Stomach (tissue), 9 donors: ENCODE measurements around the gene TLR7. TPM values are rescaled to one million over a fixed set of nuclear protein-coding genes. Genes with fewer than 3 reads are reported as not detected.

Experiments
- DNase-seq, 2 donors: peaks; one replicate each; pipeline versions ENCODE4 v3.0.0 to v3.0.0-alpha.2; 2013 to 2019
- H3K27ac ChIP-seq, 5 donors: fragments of 200-600 bp in 4 of 5; sonication (generic) in 4 of 5; one replicate each; pipeline ENCODE4 v1.5.1; 2013 to 2019; ENCODE audit warnings: mild to moderate bottlenecking in 1 of 5, moderate library complexity in 1 of 5
- H3K27me3 ChIP-seq, 3 donors: fragments of 200-600 bp; sonication (generic); one replicate each; pipeline ENCODE4 v1.5.1; 2017 to 2019; ENCODE audit warnings: mixed run types in 1 of 3
- H3K36me3 ChIP-seq, 4 donors: fragments of 200-600 bp; sonication (generic); 1 replicate in 3 of 4; 2 replicates in 1 of 4; pipeline ENCODE4 v1.5.1; 2016 to 2019
- H3K4me1 ChIP-seq, 4 donors: fragments of 200-600 bp; sonication (generic); one replicate each; pipeline ENCODE4 v1.5.1; 2016 to 2019
- H3K4me3 ChIP-seq, 4 donors: fragments of 200-600 bp; sonication (generic) in 3 of 4; one replicate each; pipeline ENCODE4 v1.5.1; 2016 to 2019; ENCODE audit warnings: mild to moderate bottlenecking in 1 of 4
- H3K9me3 ChIP-seq, 4 donors: fragments of 200-600 bp; sonication (generic); one replicate each; pipeline ENCODE4 v1.5.1; 2016 to 2019
- EP300 ChIP-seq: sonication (generic); formaldehyde crosslinking; IDR thresholded peaks from one replicate; pipeline ENCODE4 v1.6.1; 2017; ENCODE audit warnings: antibody characterized with exemption
- POLR2A ChIP-seq, 4 donors: fragments of 450-650 bp; IDR thresholded peaks; one replicate each; pipeline ENCODE4 v1.6.1; 2016; ENCODE audit warnings: antibody characterized with exemption in 4 of 4, control low read depth in 2 of 4, mild to moderate bottlenecking in 1 of 4, moderate library complexity in 1 of 4
- POLR2AphosphoS5 ChIP-seq, 3 donors: sonication (generic); formaldehyde crosslinking; IDR thresholded peaks; one replicate each; pipeline ENCODE4 v1.6.1; 2016; ENCODE audit warnings: antibody characterized with exemption in 3 of 3
- WGBS, 5 donors: extraction: QIAGEN DNeasy Blood & Tissue Kit in 3 of 5; methylation state at CpG; one replicate each; pipeline versions ENCODE4 v1.1.5 to v1.1.7; 2013 to 2018; 5-methylcytosine and 5-hydroxymethylcytosine counted together
- intact Hi-C: fragments of 100-400 bp; cut with DNase I; formaldehyde crosslinking; loops from one replicate; pipeline ENCODE4 v1.15.1; 2023; ENCODE audit warnings: low total_unique reads
- polyA plus RNA-seq, 3 donors: library from polyadenylated mRNA; stranded (reverse); fragments of 200-250 nt; gene quantifications; one replicate each; pipeline ENCODE4 v1.2.3, GENCODE V29; 2013
- total RNA-seq, 5 donors: library from RNA; depleted of rRNA; stranded (reverse); fragments of >200 nt; gene quantifications; one replicate each; pipeline versions ENCODE4 v1.1.0 to v1.2.3, GENCODE V29; 2014 to 2016
- TF ChIP-seq, protein P1 (sequence below), 7 experiments: fragments of 450-650 bp in 4 of 7; fragments of 200-600 bp in 3 of 7; sonication (generic) in 3 of 7; IDR thresholded peaks; one replicate each; pipeline ENCODE4 v1.5.1; 2016 to 2019; ENCODE audit warnings: antibody characterized with exemption in 7 of 7, control low read depth in 2 of 7, mild to moderate bottlenecking in 1 of 7
- donor health status: healthy with polysubstance abuse.
- donor health status: Bipolar disorder and iron deficiency.
- donor health status: healthy.

The TLR7 gene
- total and polyA plus RNA-seq, 8 donors: 0.08 to 1.2 (median 0.43) TPM; not detected in 2

DNA sequence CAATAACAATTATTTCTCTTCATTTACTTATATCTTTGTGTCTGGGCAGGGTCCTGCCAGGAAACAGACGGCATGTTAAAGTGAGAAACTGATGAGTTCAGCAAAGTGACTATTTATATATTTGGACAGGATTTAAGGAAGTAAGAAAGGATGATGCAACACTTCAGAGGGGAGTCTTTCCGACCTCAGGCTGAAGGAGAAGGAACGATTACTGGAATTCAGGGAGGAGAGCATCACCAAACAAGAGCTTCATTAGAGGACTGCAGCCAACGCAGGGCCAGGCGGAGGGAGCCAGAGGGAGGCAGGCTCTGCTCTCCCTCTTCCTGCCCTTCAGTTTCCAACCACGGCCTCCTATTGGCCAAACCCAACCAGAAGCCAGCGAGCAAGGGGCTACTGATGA, 1.5 kb upstream of the TLR7 start:
- no peaks in the 10 kb centered on the region for H3K36me3 ChIP-seq
- 68 to 82% (median 71%) methylated on average over 7 of the region's 7 CpGs for WGBS, 5 donors
- no peaks in the 10 kb centered on the region for H3K27me3 ChIP-seq
- DNase-seq: peak in 1 of 2 donors; percentile 33
- no peak overlapping the region for H3K27ac ChIP-seq
- no peaks in the 10 kb centered on the region for H3K4me1 ChIP-seq
- H3K9me3 ChIP-seq: peaks cover 0 to 24% (median 10%) of the 10 kb centered on the region in 4 donors
- intact Hi-C loops: no loop called here
- H3K4me3 ChIP-seq: no peak overlapping the region
- no peak for TF ChIP-seq EP300
- TF ChIP-seq, protein P1, sequence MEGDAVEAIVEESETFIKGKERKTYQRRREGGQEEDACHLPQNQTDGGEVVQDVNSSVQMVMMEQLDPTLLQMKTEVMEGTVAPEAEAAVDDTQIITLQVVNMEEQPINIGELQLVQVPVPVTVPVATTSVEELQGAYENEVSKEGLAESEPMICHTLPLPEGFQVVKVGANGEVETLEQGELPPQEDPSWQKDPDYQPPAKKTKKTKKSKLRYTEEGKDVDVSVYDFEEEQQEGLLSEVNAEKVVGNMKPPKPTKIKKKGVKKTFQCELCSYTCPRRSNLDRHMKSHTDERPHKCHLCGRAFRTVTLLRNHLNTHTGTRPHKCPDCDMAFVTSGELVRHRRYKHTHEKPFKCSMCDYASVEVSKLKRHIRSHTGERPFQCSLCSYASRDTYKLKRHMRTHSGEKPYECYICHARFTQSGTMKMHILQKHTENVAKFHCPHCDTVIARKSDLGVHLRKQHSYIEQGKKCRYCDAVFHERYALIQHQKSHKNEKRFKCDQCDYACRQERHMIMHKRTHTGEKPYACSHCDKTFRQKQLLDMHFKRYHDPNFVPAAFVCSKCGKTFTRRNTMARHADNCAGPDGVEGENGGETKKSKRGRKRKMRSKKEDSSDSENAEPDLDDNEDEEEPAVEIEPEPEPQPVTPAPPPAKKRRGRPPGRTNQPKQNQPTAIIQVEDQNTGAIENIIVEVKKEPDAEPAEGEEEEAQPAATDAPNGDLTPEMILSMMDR (IDR thresholded peaks at IDR 0.05): no peak
- TF ChIP-seq POLR2AphosphoS5 (IDR thresholded peaks at IDR 0.05): no peak
- no peak for TF ChIP-seq POLR2A (IDR thresholded peaks at IDR 0.05)

DNA sequence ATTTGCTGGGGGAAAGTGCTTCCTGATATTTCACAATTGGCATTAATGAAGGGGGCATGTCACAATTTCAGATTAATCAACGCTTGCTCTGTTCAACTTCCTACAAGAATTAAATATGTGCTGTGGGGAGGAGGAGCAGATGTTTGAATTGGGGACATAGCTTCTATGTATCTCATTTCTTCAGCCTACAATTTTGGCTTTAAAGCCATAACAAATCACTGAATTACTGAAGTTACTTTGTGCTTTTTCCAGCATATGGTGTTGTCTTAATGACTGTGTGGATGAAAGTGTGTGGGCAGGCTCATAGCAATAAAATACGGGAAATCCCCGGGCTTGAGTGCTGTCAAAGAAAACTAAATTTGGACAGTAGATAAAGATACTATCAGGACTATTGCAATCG, 813 bp downstream of the TLR7 start:
- no peak overlapping the region for H3K4me3 ChIP-seq
- intact Hi-C loops: no loop called here

DNA sequence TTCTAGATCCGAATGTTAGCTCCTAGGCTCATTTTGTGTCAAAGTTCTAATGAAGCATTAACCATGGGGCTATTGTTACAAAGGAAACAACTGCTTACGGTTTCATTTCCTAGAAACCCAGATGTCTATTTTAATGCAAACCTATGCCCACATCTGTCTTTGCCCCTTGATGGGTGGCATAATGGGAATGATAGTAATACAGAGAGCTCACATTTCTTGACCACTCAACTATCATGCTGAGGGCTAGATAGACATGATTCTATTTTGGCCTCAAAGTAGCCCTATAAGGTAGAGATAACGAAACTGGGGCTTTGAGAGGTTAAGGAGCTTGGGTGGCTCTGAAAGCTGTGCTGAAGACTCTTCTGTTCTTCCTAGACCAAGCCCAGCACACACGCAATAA, 1.9 kb downstream of the TLR7 start:
- DNase-seq: no peak
- 75 to 93% (median 85%) methylated on average over 4 of the region's 4 CpGs for WGBS, 5 donors
- Histone ChIP-seq H3K27me3 (no peaks in the 10 kb centered on the region), H3K4me1 (no peaks in the 10 kb centered on the region), H3K4me3 (no peak overlapping the region), H3K9me3 (peaks cover 0 to 11% (median 4%) of the 10 kb centered on the region in 4 donors), H3K27ac (no peak overlapping the region), H3K36me3 (no peaks in the 10 kb centered on the region)
- intact Hi-C loops: no loop called here
- TF ChIP-seq POLR2AphosphoS5 (IDR thresholded peaks at IDR 0.05) (no peak), EP300 (no peak), POLR2A (IDR thresholded peaks at IDR 0.05) (no peak)
- TF ChIP-seq, protein P1 (IDR thresholded peaks at IDR 0.05): no peak

More for the DNA sequence above, 813 bp downstream of the TLR7 start:
- Histone ChIP-seq H3K27ac (no peak overlapping the region), H3K27me3 (no peaks in the 10 kb centered on the region), H3K4me1 (no peaks in the 10 kb centered on the region), H3K36me3 (no peaks in the 10 kb centered on the region), H3K9me3 (peaks cover 0 to 18% (median 8%) of the 10 kb centered on the region in 4 donors)
- TF ChIP-seq, protein P1 (IDR thresholded peaks at IDR 0.05): no peak
- no peak for TF ChIP-seq POLR2A (IDR thresholded peaks at IDR 0.05)
- no peak for TF ChIP-seq EP300
- TF ChIP-seq POLR2AphosphoS5 (IDR thresholded peaks at IDR 0.05): no peak
- 41 to 78% (median 63%) methylated on average over 4 of the region's 4 CpGs for WGBS, 5 donors
- no peak for DNase-seq

DNA sequence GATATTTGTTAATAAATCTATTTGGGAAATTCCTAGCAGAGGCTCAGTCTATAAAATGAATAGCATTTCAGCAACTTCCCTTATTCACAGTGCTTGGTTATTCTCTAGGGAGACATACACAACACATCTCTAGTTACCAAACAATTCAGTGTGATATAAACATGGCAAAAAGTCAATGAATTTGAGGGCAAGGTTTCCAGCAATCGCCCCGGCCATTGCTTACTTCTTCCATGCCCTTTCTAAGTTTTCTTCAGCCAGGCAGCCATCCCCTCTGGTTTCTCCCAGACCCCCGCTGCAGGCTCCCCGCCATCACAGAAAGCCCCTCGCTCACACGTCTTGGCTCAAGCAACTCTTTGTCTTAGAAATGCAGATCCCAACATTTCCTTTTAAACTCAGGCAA, 4.4 kb downstream of the TLR7 start:
- no peak overlapping the region for H3K27ac ChIP-seq
- intact Hi-C loops: no loop called here
- no peaks in the 10 kb centered on the region for H3K4me1 ChIP-seq
- TF ChIP-seq EP300: no peak
- no peak for TF ChIP-seq POLR2AphosphoS5 (IDR thresholded peaks at IDR 0.05)
- no peak for TF ChIP-seq POLR2A (IDR thresholded peaks at IDR 0.05)
- TF ChIP-seq, protein P1 (IDR thresholded peaks at IDR 0.05): no peak
- DNase-seq: peak in 1 of 2 donors; percentile 21
- no peaks in the 10 kb centered on the region for H3K27me3 ChIP-seq
- no peaks in the 10 kb centered on the region for H3K36me3 ChIP-seq
- 59 to 82% (median 72%) methylated on average over 6 of the region's 6 CpGs for WGBS, 5 donors
- H3K9me3 ChIP-seq: no peaks in the 10 kb centered on the region
- no peak overlapping the region for H3K4me3 ChIP-seq
